Fibroblast of skin of right quadriceps (primary cell): Measurements from ENCODE around the gene CHRND.
"Not testable (repeated sequence)": the region's sequence is repeated elsewhere in the genome, so short reads cannot be mapped to it uniquely, and the experiment has no call there.

Source experiments
- DNase-seq: peaks from one replicate; pipeline ENCODE4 v3.0.0-alpha.2; 2013

Gene CHRND

DNA sequence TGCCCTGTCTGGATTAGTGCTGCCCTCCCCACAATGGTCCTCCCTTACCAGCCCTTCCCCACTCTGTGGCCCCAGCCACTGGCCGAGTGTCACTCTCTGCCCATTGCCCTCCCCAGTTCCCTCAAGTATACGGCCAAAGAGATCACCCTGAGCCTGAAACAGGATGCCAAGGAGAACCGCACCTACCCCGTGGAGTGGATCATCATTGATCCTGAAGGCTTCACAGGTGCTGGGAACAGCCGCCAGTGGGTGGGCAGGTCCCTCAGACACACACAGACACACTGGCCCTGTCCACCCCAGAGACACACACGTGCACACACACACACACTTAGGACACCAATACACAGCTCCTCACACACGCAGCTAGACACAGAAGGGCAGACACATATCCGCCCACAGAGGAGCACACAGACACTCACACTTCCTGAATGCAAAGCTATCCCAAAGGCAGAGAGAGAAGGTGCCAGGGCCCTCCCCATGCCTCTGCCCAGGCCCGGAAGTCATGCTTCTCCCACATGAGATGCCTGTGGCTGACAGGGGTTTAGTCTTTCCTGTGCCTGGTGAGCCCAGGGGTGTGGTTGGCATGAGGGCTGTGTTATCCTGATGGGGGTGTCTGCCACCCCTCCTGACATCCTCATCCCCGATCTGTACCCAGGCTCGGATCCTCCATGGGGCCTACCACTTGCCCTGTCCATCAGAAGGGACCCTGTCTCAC, 2.9 kb downstream of the CHRND start:
- no peak for DNase-seq

DNA sequence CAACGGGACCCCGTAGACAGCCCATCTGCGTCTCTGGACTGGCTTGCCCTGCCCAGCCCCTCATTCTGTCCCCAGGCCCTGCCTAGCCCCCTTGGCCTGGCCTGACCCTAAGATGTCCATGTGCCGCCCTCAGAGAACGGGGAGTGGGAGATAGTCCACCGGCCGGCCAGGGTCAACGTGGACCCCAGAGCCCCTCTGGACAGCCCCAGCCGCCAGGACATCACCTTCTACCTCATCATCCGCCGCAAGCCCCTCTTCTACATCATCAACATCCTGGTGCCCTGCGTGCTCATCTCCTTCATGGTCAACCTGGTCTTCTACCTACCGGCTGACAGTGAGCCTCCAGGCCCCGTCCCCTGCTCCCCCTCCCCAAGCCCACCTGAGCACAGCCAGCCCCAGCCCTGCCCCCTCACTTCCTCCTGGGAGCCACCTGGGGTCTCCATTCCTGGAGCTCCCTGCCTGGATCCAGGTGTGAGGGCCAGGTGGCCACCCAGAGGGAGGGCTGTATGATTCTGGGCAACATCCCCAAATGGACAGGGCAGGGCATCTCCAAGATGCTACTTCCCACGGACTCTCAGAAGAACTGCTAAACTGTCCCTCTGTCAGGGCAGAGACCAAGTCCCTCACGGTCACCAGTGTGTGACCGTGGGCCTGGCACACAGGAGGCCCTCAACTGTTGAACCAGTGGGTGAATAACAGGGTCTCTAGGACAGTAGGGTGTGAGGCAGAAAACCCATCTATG, 4.0 kb downstream of the CHRND start:
- no peak for DNase-seq

DNA sequence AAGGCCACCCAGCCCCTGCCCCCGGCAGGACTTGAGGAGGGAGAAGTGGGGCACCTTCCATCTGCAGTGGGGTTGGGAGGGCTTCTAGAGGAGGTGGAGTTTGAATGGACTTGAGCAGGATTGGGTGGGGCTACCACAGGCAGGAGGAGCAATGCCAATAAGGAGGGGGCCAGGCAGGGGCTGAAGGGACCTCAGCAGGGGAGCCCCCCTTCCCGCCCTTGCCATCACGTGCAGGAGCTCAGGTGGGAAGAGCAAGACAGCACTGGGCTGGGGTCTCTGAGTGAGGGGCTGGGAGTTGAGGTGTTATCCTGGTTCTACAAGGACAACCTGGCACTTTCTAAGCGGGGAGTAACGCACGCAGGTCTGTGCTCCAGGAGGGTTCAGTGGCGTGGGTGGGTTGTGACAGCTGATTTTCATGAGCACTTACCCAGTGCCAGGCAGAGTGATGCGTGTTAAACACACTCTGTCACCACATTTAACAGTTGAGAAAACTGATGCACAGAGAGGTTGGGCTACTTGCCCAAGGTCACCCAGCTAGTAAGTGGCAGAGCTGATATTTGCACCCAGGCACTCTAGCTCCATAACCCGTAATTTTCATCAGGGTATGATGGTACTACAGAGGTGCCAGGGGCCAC, 4.8 kb downstream of the CHRND start:
- DNase-seq: no peak

- DNase-seq: no peak
These were observed 6.5 kb downstream of the CHRND start for GRCh38 chr2:232532419-232532818.

GRCh38 chr2:232532821-232533220, 6.9 kb downstream of the CHRND start:
- not testable (repeated sequence) for DNase-seq

GRCh38 chr2:232533944-232534710, 8.2 kb downstream of the CHRND start:
- no peak for DNase-seq

DNA sequence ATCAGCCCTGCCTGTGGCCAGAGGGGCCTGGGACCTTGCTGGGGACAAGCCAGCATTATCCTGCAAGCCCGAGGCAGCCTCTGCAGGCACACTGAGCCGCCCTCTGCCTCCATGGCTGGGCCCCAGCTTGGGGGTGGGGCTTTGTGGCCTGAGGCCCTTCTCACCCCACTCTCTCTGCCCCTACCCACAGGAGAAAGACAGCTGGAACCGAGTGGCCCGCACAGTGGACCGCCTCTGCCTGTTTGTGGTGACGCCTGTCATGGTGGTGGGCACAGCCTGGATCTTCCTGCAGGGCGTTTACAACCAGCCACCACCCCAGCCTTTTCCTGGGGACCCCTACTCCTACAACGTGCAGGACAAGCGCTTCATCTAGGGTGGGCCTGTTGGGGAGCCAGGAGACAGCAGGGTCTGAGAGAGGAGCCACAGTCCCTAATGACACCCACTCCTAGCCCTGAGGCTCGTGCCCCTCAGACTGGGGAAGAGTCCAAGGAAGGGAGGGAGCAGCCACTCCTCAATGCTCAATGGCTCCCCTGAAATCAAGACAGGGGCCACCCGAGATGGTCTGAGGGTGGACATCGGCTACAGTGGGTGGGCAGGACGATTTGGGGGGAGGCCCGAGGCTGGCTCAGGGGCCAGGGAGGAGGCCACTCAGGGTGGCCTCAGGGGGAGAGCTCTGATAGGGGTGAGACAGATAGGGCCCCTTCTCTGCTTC, 9.1 kb downstream of the CHRND start:
- no peak for DNase-seq

DNA sequence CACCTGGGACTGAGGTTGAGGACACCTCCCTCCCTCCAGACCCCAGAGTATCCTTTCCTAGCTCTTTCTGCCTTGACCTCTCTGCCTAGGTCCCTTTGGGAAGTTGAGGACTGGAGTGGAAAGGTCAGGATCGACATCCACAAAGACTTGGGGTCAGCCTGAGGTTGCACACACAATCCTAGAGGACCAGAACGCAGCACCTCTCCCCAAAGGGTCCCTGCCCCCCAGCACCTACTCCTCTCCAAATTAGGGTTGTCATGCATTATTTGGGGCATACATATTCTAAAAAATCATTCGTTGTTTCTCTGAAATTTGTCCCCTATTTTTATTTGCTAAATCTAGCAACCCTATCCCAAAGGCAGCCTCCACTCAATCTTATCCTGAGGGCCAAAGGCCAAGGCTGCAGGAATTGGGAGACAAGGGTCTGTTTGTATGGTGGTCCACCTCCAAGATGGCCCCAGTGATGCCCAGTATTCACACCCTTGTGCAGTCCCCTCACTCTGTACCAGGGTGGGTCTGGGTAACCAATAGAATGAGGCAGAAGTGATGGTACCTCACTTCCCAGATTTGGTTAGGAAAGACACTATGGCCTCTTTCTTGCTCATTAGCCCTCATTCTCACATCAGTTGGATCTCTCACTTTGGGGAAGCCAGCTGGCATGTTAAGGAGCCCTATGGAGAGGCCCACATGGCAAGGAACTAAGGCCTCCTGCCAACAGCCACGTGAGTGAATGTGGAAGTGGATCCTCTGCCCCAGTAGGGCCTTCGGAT, 10.0 kb downstream of the CHRND start:
- no peak for DNase-seq

DNA sequence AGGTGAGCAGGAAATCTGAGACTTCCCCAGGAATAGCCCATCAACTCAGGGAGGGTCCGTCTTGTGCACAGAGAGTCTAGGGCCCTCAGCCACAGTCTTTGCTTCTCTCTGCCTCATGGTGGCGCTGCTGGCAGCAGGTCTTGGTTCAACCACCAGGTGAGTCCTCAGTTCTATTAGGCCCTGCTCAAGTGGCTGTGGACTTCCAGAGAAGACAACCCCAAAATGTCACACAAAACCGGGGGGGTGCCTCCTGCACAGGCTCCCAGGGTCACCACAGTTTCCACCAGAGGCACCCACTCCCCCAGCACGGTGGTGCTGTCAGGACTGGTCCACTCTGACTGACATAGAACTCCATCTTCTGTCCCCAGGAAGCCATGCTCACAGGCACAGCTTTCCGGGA, 11.1 kb downstream of the CHRND start:
- no peak for DNase-seq

- no peak for DNase-seq
These were observed 11.5 kb downstream of the CHRND start for GRCh38 chr2:232537499-232537898.

GRCh38 chr2:232538671-232539070, 12.7 kb downstream of the CHRND start:
- no peak for DNase-seq

GRCh38 chr2:232539298-232540231, 13.6 kb downstream of the CHRND start, which contains the start of gene CHRNG:
TSS of gene CHRNG (plus strand) at chr2:232539692. CDS start at chr2:232539748, 56 bp downstream.
- DNase-seq: no peak

GRCh38 chr2:232540441-232541041, 14.6 kb downstream of the CHRND start:
- no peak for DNase-seq

- DNase-seq: no peak
These were observed 15.4 kb downstream of the CHRND start for GRCh38 chr2:232541195-232541960.

GRCh38 chr2:232541961-232542714, 16.2 kb downstream of the CHRND start:
- no peak for DNase-seq

DNA sequence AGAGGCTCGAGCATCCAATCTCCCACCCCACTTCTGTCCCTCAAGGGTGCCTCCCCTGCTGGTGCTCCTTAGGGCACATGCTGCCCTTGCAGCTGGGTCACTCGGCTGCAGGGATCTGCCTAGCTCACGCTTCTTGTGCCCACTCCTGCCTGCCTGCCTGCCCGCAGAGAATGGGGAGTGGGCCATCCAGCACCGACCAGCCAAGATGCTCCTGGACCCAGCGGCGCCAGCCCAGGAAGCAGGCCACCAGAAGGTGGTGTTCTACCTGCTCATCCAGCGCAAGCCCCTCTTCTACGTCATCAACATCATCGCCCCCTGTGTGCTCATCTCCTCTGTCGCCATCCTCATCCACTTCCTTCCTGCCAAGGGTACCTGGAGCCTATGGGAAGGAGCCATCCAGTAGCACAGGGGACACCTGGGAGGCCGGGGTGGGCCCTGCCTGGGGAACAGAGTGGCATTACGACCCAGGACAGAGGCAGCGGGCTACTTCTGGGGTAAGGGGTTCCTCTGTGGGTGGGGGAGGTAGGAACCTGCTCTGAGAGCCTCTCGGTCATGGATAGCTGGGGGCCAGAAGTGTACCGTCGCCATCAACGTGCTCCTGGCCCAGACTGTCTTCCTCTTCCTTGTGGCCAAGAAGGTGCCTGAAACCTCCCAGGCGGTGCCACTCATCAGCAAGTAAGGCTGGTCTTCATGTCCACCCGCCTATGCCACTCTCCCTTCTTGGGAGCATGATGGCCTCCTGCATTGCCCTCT, 16.9 kb downstream of the CHRND start:
- no peak for DNase-seq

DNA sequence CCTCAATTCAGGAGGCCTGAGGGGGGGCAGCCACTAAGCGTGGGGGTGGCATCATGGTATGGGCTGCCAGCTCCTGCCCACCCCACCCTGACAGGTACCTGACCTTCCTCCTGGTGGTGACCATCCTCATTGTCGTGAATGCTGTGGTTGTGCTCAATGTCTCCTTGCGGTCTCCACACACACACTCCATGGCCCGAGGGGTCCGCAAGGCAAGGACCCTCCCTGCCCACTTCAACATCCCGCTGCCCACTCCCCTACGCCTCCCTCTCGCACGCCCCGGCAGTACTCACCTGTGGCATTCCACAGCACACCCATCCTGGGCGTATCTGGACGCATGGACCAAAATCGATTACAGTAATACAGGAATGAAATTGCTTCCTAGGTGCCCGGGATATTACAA, 17.5 kb downstream of the CHRND start:
- no peak for DNase-seq
